ENCODE data around the gene TMEFF2. TPM values are rescaled to one million over a fixed set of nuclear protein-coding genes. Genes with fewer than 3 reads are reported as not detected.

Gene TMEFF2
- polyA plus RNA-seq, 4 donors, result 6.9 to 23.2 (median 14.5) TPM

DNA sequence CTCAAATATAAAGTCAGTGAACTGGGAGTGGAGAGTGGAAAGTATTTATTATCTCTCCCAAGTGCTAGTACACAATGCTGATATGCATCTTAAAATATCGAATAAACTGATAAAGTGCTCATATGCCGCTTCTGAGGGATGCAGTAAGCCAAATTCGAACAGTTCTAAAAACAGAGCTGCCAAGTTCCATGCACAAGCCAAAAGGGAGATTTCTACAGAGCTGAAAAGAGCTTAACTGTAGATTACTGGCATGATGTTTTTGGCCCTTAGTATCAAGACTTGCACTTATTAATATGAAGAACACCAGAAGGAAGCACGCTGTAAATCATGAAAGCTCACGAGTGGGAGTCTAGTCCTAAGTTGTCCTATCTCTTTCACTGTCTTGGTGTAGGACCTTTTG is 7.9 kb downstream of the TMEFF2 start:
- DNase-seq (ENCODE audit: low read depth in 4 of 4, low spot score in 2 of 4), result no peak

DNA sequence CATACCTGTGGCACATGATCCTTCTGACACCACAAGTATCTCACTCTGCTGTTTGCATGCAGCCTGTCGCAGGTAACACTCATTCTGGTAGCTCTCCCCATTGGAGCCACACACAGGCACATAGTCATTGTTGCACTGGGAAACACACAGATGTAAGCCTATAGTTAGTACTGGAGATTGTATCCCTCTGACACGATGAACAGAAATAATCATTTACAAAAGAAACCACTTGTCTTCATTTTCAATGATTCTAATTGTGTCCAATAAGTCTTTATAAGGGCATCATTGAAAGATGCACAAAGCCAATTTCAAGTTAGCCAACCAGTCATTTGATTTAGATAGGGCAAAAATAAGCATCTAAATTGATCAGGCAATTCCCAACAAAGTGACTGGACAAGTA is 10.4 kb downstream of the TMEFF2 start:
- DNase-seq (ENCODE audit: low read depth in 4 of 4, low spot score in 2 of 4), result no peak

DNA sequence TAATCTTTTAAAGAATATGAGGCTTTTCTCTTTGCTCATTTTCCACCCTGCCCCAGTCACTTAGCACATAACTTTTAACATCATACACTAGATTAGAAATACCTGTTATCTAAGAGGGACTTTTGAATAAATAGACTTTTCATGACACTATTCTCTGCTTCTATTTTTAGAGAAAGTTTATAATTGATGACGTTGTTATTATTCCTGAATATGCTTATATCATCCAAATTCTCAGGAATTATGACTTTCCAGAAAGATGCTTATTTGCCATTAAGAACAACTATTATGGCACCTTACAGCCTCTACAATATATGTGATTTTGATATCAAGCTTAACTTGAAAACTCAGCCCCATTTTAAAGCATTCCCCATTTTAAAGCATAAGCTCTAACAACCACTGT is 11.4 kb downstream of the TMEFF2 start:
- DNase-seq (ENCODE audit: low read depth in 4 of 4, low spot score in 2 of 4), result no peak

DNA sequence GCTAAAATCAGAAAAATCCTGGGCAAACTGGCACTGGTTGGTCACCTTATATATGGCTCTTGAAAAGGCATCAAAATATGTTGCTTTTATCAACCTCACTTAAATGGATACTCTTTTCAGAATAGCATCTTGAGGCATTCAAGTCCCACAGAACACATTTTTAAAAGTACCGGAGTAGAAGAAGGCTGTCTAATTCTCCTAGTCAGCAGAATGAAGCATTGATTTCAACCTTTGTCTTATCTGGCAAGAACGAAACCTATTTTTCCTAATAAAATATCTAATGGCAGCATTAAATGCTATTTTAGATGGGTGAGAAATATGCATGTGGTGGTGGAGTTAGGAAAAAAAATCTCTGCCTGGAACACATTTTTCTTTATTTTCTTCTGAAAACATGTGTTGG is 27.8 kb downstream of the TMEFF2 start:
- DNase-seq (ENCODE audit: low read depth in 4 of 4, low spot score in 2 of 4), result no peak

DNA sequence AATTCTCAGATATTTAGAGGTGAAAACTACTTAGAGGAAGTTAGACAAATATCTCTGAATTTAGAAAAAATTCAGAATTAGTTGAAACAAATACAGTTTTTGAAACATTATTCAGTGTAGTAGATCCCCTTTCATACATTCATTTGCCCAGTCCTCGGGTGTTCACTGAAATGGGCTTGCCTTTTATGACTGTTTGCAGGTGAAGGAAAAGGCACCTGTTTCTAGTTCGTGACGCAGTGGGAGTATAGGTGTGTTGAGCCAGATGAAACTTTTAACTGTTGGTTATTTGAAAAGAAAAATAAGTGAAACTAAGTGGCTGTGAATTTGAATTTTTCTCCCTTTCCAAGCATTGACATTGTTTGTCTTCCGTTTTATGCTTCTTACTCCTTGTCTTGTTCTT is 28.9 kb downstream of the TMEFF2 start:
- no peak for DNase-seq (ENCODE audit: low read depth in 4 of 4, low spot score in 2 of 4)

DNA sequence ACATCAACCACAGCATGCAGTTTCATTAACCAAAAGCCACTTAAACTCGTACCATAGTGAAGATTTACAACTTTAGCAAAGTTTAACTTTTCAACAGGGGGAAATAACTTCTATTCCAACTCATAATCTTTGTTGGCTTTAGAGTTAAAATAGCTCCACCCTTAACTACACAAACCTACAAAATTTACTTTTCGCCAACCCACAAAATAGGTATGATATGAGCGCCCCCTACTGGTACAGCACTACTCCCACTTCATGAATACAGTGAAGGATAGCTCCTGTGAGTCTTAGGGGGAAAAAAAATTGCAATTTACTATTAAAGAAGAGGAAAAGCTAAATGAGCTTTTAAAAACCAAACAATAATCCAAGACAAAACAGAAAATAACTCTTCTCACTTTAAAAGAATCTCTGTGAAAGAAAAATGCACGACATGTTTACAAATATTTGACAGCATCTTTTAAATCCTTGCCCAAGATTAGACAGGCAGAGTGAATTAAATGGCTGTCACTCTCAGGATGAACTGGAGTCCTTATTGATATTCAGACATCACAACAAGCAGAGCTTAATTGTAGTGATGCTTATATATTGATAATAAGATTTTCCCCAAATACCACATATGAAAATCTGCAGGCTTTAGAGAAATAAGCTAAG is 32.2 kb downstream of the TMEFF2 start:
- DNase-seq (ENCODE audit: low read depth in 4 of 4, low spot score in 2 of 4), result peak in 2 of 4 donors; percentile 45 to 59

DNA sequence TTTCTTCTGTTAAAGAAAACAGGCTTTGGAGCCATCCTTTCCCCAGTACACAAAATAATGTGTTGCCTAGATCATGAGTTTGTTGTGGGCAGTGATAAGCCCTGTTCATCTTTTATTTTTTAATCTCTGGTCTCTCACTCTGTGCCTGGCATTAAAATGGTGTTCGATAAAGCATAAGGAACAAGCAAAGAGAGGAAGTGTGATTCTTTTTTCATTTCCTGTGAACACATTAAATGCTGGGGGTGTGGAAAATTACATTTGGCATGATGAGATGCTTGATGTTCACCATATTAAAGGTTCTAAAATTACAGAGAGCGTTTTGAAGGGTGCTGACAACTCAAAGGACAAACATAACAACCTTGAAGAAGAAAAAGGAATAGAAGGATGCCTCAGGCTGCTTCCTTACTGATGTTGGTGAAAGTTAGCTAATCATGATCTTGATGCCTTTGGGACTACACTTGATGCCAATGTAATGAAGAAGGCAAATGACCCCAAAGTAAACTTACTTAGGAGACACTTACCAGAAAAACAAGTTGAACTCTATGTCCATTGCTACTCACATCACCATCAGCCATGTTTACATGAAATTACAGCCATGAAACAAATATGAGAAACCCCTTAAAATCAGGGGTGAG is 33.0 kb downstream of the TMEFF2 start:
- DNase-seq (ENCODE audit: low read depth in 4 of 4, low spot score in 2 of 4), result no peak

DNA sequence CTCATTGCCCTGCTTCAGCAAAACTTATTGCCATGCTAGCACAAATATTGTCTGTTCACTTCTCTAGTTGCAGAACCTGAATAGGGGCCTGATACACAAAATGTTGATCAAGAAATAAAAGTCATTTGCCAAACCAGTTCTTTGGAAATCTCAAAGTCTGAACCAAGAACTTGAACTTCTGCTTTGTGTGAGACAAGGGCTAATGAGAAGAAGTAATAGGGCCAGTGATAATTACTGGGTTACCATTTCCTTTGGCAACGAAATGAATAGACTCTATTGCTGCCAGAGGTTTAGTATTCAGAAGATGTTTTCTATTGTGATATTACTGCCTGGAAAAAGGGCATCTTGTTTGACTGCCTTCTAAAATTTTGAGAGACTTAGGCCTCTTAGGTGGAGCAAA is 35.0 kb downstream of the TMEFF2 start:
- DNase-seq (ENCODE audit: low read depth in 4 of 4, low spot score in 2 of 4), result no peak

DNA sequence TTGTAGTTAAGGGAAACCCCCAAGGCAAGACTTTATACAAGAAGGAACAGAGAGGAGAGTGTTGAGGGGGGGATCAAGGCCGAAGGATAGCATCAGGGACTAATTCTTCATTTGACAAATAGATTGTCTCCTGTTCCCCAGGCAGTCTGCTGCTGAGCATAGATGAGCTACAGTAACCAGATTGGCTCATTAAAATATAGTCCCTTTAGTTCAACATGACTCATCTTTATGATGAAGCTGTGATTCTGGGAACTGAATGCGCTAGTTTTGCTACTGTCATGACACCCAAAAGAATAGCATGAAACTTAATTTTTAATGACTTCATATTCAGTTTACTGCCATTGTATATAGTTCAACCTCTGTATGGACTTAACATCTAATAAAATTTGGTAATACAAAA is 35.5 kb downstream of the TMEFF2 start:
- DNase-seq (ENCODE audit: low read depth in 4 of 4, low spot score in 2 of 4), result no peak

DNA sequence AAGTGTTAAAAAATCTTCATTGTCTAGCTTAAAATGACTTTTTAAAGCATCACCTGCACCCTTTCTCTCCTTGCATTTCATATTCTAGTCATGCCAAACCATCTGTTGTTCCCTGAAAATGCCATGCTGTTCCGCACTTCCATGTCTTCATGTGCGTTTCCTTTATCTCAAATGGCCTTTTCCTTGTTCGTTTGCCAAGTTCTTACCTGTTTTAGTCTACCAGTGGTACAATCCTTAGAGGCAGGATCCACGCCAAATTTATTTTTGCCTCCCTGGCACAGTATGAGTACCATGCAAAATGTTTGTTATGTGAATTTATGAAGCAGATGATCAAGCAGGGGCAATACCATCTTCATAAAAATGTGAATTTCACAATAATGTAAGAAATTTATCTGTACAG is 37.0 kb downstream of the TMEFF2 start:
- no peak for DNase-seq (ENCODE audit: low read depth in 4 of 4, low spot score in 2 of 4)

DNA sequence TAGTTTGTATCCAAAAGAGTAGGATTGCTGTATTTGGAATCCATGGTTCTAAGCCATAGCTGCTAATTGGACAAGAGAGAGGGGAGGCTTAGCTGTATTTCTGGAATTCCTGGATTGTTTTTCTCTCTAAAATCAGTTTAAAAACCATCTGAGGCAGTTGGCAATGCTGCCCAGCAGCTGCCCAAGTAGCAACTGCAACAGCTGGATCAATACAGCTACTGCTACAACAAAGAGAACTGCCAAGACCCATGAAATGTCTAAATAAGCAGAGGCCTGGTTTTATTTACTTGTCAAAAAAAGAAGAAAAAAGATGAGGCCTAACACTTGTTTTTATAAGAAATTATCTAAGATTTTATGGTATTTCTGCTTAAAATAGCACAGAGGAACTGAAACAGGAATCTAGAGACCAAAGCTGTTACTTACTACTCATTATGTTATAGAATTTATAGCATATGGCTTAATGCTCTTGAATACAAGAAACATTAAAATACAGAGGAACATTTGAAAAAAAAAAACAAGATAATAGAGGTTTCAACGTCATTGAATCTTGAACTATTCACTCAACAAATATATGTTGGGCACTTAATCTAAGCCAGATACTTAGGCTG is 39.1 kb downstream of the TMEFF2 start:
- no peak for DNase-seq (ENCODE audit: low read depth in 4 of 4, low spot score in 2 of 4)

DNA sequence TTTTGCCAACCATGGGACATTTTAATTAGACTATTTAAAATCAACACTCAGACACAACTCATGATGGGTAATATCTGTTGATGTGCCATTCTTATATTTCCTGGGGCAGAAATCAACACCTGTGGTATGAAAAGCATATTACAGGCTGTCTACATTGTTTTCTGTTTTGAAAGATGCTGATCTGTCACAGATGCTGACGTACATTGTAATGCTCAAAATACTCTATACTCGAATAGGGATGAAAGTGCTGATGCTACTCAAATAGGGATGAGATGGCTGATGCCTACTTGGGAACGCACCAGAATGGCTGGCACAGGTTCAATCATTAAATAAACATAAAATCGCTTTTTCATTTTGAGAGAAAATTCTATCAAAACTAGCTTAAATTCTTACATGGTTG is 41.2 kb downstream of the TMEFF2 start:
- no peak for DNase-seq (ENCODE audit: low read depth in 4 of 4, low spot score in 2 of 4)

DNA sequence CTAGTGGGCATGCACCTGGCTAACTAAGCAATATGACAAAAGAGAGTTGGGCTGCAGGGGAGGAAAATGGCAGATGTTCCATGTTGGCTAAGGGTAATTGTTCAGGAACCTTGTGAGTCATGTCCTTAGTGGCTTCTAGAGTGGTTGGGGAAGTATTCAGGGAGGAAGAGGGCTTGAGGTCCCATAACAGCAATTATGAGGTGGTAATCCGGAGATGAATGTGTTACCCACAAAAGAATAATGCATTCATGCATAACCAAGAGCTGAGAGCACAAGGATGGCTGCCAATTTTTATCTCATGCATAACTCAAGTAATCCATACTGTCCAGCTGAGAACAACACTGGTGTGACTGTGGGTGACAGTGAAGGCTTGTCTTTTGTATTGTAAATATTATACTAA is 42.9 kb downstream of the TMEFF2 start:
- no peak for DNase-seq (ENCODE audit: low read depth in 4 of 4, low spot score in 2 of 4)

DNA sequence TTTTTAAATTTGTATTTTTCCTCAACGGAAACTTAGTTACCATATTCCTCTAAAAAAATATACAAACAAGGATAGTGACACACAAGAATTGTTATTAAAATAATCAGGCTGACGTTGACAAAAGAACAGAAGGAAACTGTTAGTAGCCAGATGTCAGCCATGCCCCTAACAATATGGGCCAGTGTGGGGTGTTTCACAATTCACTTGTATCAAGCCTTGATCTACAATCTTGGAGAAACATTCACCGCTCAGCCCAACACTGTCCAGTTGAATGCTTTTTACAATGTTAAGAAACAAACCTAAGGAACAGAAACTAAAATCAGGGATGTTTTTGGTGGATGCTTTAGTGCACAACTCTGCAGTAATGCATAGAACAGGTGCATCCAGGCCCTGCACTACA is 44.6 kb downstream of the TMEFF2 start:
- no peak for DNase-seq (ENCODE audit: low read depth in 4 of 4, low spot score in 2 of 4)

DNA sequence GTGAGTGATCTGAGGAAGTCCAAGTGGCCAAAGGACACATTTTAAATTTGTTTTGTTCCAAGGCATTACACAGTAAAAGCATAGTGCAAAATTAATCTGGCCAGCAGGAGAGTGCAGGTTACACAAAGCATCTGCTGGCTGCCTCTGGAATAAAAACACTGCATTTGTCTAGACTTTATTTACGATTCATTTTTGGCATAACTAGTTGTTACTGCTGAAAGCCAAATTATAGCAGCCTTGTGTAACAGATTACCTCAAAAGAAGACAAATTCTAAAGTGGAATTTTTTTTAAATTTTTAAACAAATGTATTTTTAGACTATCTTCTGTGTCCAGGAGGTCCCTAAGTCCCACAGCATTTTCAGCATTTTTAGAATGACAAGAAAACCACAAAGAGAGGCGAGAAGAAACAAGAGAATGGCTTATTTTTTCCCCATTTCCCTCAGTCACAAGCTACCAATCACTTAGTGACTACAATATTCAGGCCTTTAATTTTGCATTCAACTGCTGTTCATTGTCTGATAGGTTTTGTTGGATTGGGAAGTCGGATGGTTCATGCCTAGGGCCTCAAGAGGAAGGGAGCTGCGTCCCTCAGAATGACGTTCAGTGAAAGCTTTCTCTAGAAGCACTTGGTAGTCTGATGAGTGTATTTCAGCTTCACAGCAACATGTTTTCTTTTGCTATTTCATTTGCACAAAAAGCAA is 46.0 kb downstream of the TMEFF2 start:
- DNase-seq (ENCODE audit: low read depth in 4 of 4, low spot score in 2 of 4), result no peak

DNA sequence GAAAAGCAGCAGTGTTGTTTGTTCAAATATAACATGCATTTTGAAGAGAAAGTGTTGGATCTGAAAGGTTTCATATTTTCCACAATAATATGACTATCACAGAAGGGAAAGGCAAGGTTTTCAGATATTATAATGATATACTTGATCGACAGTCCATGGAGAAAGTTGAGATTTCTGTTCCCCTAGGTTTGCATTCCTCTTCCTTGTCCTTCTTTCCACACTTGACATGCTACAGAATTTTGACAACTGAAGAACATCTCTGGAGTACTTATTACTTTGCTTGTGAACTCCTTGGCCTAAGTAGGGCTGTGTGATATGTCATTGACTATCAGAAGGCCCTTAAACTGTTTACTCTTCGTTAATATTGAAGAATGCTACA is 46.5 kb downstream of the TMEFF2 start:
- no peak for DNase-seq (ENCODE audit: low read depth in 4 of 4, low spot score in 2 of 4)

DNA sequence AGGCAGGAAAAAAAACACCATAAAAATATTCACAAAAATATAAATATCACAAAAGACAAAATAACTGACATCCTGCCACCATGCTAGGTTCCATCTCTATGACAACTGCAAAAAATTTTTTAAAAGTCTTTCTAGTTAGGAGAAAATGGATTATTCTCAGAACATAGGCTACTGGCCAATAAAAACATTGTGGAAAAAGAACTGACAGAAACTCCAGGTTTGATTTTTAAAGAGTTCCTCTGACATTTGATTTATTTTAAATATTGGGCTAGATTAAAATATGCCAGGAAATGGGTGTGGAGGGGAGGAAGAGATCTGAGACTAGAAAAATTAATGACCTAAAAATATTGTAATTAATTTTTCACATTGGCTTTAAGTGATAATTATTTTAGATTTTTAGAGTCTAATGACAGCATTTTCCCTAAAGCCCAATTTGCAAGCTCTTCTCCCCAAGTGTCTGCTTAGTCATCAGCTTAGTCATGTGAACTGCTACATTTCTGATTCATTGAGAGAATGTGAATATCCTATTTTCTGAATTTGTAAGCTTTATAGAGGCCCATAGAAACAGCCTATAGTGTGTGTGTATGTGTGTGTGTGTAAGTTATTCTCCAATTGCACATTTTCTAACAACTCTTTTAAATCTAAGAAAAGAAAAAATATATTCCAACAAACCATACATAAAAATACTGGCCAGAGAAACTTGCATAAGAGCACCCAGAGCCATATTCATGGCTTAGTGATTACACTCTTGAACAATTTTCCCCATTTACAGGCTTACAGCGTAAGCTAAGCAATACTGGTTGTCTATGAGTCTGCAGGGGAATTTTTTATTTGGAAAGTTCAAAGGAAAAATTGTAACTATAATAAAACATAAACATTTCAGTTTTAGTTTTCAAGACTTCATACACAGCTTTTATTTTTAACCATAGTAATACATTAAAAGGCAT is 48.4 kb downstream of the TMEFF2 start:
- DNase-seq (ENCODE audit: low read depth in 4 of 4, low spot score in 2 of 4), result no peak

DNA sequence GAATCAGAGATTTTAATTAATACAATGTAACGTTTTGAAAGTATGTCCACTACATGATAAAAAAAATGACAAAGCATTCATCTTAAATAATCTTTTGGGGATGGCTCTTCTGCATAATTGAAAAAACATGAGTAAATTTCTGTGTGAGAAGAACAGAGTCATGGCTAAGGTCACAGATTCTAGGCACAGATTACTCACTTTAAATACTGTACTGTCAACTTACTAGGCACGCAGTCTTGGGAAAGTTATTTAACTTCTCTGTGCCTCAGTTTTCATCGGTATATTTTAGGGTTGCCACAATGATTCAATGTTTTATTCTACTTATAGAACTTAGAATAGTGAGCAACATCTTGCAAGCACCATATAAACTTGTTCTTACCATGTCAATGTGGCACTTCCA is 49.2 kb downstream of the TMEFF2 start:
- no peak for DNase-seq (ENCODE audit: low read depth in 4 of 4, low spot score in 2 of 4)

DNA sequence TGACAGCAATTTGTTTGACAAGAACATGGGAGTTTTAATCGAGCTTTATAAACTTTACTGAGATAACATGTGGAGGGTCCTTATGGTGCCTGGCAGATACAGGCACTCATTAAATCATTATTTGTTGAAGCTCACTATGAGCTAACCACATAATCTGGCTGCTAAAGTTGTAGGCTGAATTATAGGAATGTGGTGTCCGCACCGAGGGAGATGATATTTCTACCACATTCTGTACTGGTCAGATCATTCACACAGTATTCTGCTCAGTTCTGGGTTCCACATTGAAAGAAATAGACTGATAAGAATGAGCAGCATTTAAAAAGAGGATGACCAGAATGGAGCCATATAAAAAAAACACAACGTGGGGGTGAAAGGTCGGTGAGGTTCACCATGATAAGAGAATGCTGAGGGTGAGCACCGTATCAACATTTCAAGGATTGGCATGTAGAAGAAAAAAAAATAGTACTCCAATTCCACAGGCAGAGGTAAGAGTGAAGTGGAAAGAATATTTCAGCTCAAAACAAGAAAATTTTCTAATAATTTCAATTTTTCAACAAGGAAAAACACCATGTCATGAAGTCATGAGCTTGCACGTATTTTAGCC is 54.4 kb downstream of the TMEFF2 start:
- DNase-seq (ENCODE audit: low read depth in 4 of 4, low spot score in 2 of 4), result no peak

DNA sequence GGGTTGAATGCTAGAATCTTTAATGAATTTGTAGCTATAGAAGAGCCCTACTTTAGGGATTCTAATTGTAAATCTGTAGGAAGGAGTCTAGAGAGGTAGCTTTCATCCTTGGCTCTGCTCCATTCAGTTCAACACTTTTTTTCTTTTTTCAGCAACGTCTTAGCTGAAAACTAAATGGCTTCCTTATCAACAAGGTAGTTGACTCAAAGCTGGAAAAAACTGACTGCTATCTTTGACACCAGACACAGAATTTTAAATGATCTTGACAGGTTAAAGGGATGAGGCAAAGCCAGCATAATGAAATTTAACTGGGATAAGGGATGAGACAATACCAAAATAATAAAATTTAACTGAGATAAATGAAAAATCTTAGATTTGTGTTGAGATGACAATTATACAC is 54.9 kb downstream of the TMEFF2 start:
- no peak for DNase-seq (ENCODE audit: low read depth in 4 of 4, low spot score in 2 of 4)

All from left renal cortex interstitium (tissue), 4 donors.